ENCODE measurements around the gene ZC3H12C.
"Not testable (repeated sequence)": the region's sequence is repeated elsewhere in the genome, so short reads cannot be mapped to it uniquely, and the experiment has no call there.

DNA sequence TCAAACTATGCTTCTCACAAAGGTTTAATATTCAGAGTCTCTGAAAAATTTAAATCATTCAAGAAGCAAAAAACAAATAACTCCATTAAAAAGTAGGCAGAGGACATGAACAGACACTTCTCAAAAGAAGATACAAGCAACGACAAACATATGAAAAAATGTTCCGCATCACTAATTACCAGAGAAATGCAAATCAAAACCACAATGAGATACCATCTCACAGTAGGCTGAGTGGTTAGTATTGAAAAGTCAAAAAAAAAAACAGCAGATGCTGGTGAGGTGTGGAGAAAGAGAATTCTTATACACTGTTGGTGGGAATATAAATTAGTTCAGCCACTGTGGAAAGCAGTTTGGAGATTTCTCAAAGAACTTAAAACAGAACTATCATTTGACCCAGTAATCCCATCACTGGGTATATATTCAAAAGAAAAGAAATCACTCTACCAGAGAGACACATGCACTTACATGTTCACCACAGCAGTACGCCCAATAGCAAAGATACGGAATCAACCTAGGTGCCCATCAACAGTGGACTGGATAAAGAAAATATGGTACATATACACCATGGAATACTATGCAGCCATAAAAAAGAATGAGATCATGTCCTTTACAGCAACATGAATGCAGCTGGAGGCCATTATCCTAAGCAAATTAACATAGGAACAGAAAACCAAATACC is 99.6 kb downstream of the ZC3H12C start:
- TF ChIP-seq POLR2A (IDR thresholded peaks at IDR 0.05): not testable (repeated sequence)
- TF ChIP-seq, protein P1, sequence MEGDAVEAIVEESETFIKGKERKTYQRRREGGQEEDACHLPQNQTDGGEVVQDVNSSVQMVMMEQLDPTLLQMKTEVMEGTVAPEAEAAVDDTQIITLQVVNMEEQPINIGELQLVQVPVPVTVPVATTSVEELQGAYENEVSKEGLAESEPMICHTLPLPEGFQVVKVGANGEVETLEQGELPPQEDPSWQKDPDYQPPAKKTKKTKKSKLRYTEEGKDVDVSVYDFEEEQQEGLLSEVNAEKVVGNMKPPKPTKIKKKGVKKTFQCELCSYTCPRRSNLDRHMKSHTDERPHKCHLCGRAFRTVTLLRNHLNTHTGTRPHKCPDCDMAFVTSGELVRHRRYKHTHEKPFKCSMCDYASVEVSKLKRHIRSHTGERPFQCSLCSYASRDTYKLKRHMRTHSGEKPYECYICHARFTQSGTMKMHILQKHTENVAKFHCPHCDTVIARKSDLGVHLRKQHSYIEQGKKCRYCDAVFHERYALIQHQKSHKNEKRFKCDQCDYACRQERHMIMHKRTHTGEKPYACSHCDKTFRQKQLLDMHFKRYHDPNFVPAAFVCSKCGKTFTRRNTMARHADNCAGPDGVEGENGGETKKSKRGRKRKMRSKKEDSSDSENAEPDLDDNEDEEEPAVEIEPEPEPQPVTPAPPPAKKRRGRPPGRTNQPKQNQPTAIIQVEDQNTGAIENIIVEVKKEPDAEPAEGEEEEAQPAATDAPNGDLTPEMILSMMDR (IDR thresholded peaks at IDR 0.05): not testable (repeated sequence)
